HCT116 (cell line): Measurements from ENCODE around the gene KCNK6. TPM values are rescaled to one million over a fixed set of nuclear protein-coding genes. Genes with fewer than 3 reads are reported as not detected.

Source experiments
- ATAC-seq: fragments of 200-7000 bp; cut with Tn5 transposase; 2 replicates; pipeline ENCODE4 v1.9.1; 2020; ENCODE audit warnings: mild to moderate bottlenecking, moderate library complexity
- BruUV-seq: library from RNA; stranded (reverse); fragments of 400-500 nt; replicated peaks from 2 replicates; lab custom pipeline; 2021; lab: Mats Ljungman, UMichigan
- CTCF ChIA-PET: fragments of 300-600 bp; sonication (Branson Sonifier 250); formaldehyde crosslinking; loops from one replicate; lab custom pipeline; 2021; ENCODE audit warnings: antibody characterized with exemption; lab: Charles Lee
- POLR2A ChIA-PET: fragments of 300-600, 350-600 bp; sonication (Branson Sonifier 250); formaldehyde crosslinking; loops from one replicate; lab custom pipeline; 2021; ENCODE audit warnings: antibody characterized with exemption; lab: Charles Lee
- RAD21 ChIA-PET, 2 experiments: fragments of 300-600 bp; sonication (Branson Sonifier 250); formaldehyde crosslinking; loops; one replicate each; lab custom pipeline; 2023; ENCODE audit warnings: low total read pairs in 2 of 2; ENCODE audit not compliant: uncharacterized antibody in 2 of 2, unreplicated experiment in 2 of 2, low non-redundant PET in 1 of 2; lab: Charles Lee
- DNase-seq: peaks from one replicate; pipeline ENCODE4 v3.0.0-alpha.2; 2010; ENCODE audit warnings: low read depth, low spot score
- H2AFZ ChIP-seq: fragments of 200-600 bp; shearing (Covaris generic), sonication (generic); 2 replicates; pipeline ENCODE4 v1.6.1; 2017; ENCODE audit warnings: low read depth, mixed run types, mixed read lengths, antibody characterized with exemption, low read length; ENCODE audit not compliant: poor library complexity, severe bottlenecking
- H3K27ac ChIP-seq: 2 replicates; pipeline ENCODE4 v1.5.1; 2012; ENCODE audit warnings: low read depth, low read length
- H3K27me3 ChIP-seq: fragments of 200-600 bp; sonication (generic); 2 replicates; pipeline ENCODE4 v1.6.1; 2016; ENCODE audit warnings: mixed run types, low read length, mixed read lengths; ENCODE audit not compliant: insufficient read depth
- H3K36me3 ChIP-seq, 2 experiments: fragments of 200-500 bp in 1 of 2; fragments of 200-600 bp in 1 of 2; sonication (Bioruptor generic) in 1 of 2; sonication (generic) in 1 of 2; 2 replicates each; pipeline versions ENCODE4 v1.5.1 to v1.6.1; 2014 to 2016; ENCODE audit warnings: low read length in 2 of 2, inconsistent platforms in 1 of 2, mixed read lengths in 1 of 2, mixed run types in 1 of 2; ENCODE audit not compliant: insufficient read depth in 2 of 2, control insufficient read depth in 1 of 2
- H3K4me1 ChIP-seq, 2 experiments: fragments of 200-600 bp in 1 of 2; sonication (generic) in 1 of 2; 2 replicates each; pipeline versions ENCODE4 v1.5.1 to v1.6.1; 2012 to 2017; ENCODE audit warnings: low read length in 2 of 2, inconsistent platforms in 1 of 2, mild to moderate bottlenecking in 1 of 2, mixed read lengths in 1 of 2, mixed run types in 1 of 2, moderate library complexity in 1 of 2; ENCODE audit not compliant: insufficient read depth in 2 of 2, control insufficient read depth in 1 of 2
- H3K4me2 ChIP-seq: fragments of 200-600 bp; sonication (generic); 2 replicates; pipeline ENCODE4 v1.6.1; 2017; ENCODE audit warnings: mixed run types, low read length, mixed read lengths
- H3K4me3 ChIP-seq, 2 experiments: fragments of 200-600 bp in 1 of 2; sonication (generic) in 1 of 2; replicated peaks in 1 of 2; 2 replicates each; pipeline ENCODE4 v1.5.1; 2011 to 2016; ENCODE audit warnings: low read length in 2 of 2, control low read depth in 1 of 2, low read depth in 1 of 2, mild to moderate bottlenecking in 1 of 2, mixed read lengths in 1 of 2, mixed run types in 1 of 2
- H3K79me2 ChIP-seq: fragments of 200-600 bp; sonication (generic); 2 replicates; pipeline ENCODE4 v1.6.1; 2017; ENCODE audit warnings: mild to moderate bottlenecking, mixed run types, low read length, moderate library complexity, mixed read lengths; ENCODE audit not compliant: insufficient read depth
- H3K9ac ChIP-seq: fragments of 200-600 bp; sonication (generic); 2 replicates; pipeline ENCODE4 v1.6.1; 2016; ENCODE audit warnings: low read length, mixed read lengths
- H3K9me2 ChIP-seq: fragments of 200-600 bp; sonication (generic), shearing (Covaris generic); 2 replicates; pipeline ENCODE4 v1.6.1; 2017; ENCODE audit warnings: mixed run types, mild to moderate bottlenecking, moderate library complexity; ENCODE audit not compliant: insufficient read depth
- H3K9me3 ChIP-seq, 2 experiments: fragments of 200-500 bp in 1 of 2; fragments of 200-600 bp in 1 of 2; sonication (Bioruptor generic) in 1 of 2; sonication (generic) in 1 of 2; 2 replicates each; pipeline ENCODE4 v1.6.1; 2014 to 2017; ENCODE audit warnings: low read length in 2 of 2, mixed read lengths in 2 of 2, inconsistent platforms in 1 of 2, low read depth in 1 of 2, mild to moderate bottlenecking in 1 of 2, mixed run types in 1 of 2, moderate library complexity in 1 of 2; ENCODE audit not compliant: control insufficient read depth in 1 of 2, insufficient read depth in 1 of 2
- H4K20me1 ChIP-seq: fragments of 200-600 bp; sonication (generic), shearing (Covaris generic); 2 replicates; pipeline ENCODE4 v1.6.1; 2017; ENCODE audit warnings: mixed run types, mild to moderate bottlenecking, moderate library complexity; ENCODE audit not compliant: insufficient read depth
- ELF1 ChIP-seq: IDR thresholded peaks from 2 replicates; pipeline ENCODE4 v1.6.1; 2012; ENCODE audit warnings: low read depth, borderline replicate concordance
- EZH2 ChIP-seq: fragments of 200-600 bp; sonication (generic); IDR thresholded peaks from 2 replicates; pipeline ENCODE4 v1.6.1; 2017; ENCODE audit warnings: antibody characterized with exemption, mixed run types
- FOSL1 ChIP-seq: IDR thresholded peaks from 2 replicates; pipeline ENCODE4 v1.6.1; 2012; ENCODE audit warnings: low read depth
- POLR2A ChIP-seq: IDR thresholded peaks from 2 replicates; pipeline ENCODE4 v1.7.0; 2011; ENCODE audit warnings: borderline replicate concordance; ENCODE audit not compliant: insufficient read depth, insufficient read length; ENCODE audit errors: extremely low read depth
- POLR2AphosphoS5 ChIP-seq: IDR thresholded peaks from 2 replicates; pipeline ENCODE4 v1.6.1; 2011; ENCODE audit warnings: mild to moderate bottlenecking, low read depth, low read length, moderate library complexity
- RAD21 ChIP-seq: IDR thresholded peaks from 2 replicates; pipeline ENCODE4 v1.6.1; 2012; ENCODE audit warnings: low read depth, mild to moderate bottlenecking
- SIN3A ChIP-seq: IDR thresholded peaks from 2 replicates; pipeline ENCODE4 v1.6.1; 2012; ENCODE audit warnings: low read depth
- SP1 ChIP-seq: IDR thresholded peaks from 2 replicates; pipeline ENCODE4 v1.6.1; 2012; ENCODE audit warnings: low read depth
- TCF7L2 ChIP-seq: IDR thresholded peaks from 2 replicates; pipeline ENCODE4 v1.7.0; 2011; ENCODE audit warnings: borderline replicate concordance, inconsistent platforms; ENCODE audit not compliant: insufficient read depth, insufficient read length; ENCODE audit errors: extremely low read depth
- YY1 ChIP-seq: IDR thresholded peaks from 2 replicates; pipeline ENCODE4 v1.6.1; 2011; ENCODE audit warnings: low read length, low read depth, moderate library complexity, mild to moderate bottlenecking; ENCODE audit not compliant: insufficient replicate concordance; ENCODE audit errors: extremely low read depth
- ZFX ChIP-seq: fragments of 450-650 bp; IDR thresholded peaks from 2 replicates; pipeline ENCODE4 v1.6.1; 2017
- ZNF274 ChIP-seq: fragments of 200-500 bp; sonication (Bioruptor generic); IDR thresholded peaks from 2 replicates; pipeline ENCODE4 v1.6.1; 2014; ENCODE audit warnings: mild to moderate bottlenecking, low read depth, low read length, inconsistent platforms
- intact Hi-C: fragments of 100-400 bp; cut with micrococcal nuclease; formaldehyde crosslinking; loops from 2 replicates; pipeline ENCODE4 v1.10.0; 2022
- total RNA-seq: library from RNA; stranded (reverse); gene quantifications from one replicate; pipeline ENCODE4 v1.2.1, GENCODE V29; 2021; ENCODE audit not compliant: unreplicated experiment
- TF ChIP-seq, protein P1 (sequence below): IDR thresholded peaks from 2 replicates; pipeline ENCODE4 v1.6.1; 2012
- TF ChIP-seq, protein P2 (sequence below), 3 experiments: fragments of 200-600 bp in 1 of 3; sonication (generic) in 1 of 3; IDR thresholded peaks in 2 of 3; conservative IDR thresholded peaks in 1 of 3; 2 replicates each; pipeline ENCODE4 v1.5.1; 2012 to 2017; ENCODE audit warnings: low read depth in 2 of 3, low read length in 2 of 3, antibody characterized with exemption in 1 of 3, borderline replicate concordance in 1 of 3, control low read depth in 1 of 3, mild to moderate bottlenecking in 1 of 3, mixed read lengths in 1 of 3, mixed run types in 1 of 3, moderate library complexity in 1 of 3; ENCODE audit not compliant: insufficient read depth in 1 of 3
- TF ChIP-seq, protein P3 (sequence below): IDR thresholded peaks from 2 replicates; pipeline ENCODE4 v1.6.1; 2012; ENCODE audit warnings: low read depth

The KCNK6 gene
- total RNA-seq, 1 experiment from 2014 or later = 11.0 TPM

DNA sequence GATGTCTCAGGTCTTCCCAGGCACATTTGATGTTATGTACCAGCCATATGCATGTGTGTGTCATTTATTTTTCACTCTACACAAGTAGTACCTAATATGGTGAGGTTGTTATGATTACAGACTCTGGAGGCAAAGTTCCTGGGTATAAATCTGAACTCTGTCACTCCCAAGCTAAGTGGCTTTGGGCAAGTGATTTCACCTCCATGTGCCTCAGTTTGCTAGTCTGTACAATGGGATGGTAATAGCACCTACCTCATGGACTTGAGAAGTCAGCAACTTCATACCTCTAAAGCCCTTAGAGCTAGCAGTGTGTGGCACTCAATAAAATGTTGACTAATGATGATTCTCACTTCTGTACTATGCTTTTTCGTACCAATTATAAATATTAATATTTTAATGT, 12.1 kb downstream of the KCNK6 start:
- H3K4me2 ChIP-seq = no peak overlapping the region
- ChIA-PET RAD21 (no interaction called here), POLR2A (interaction anchor here (1.8 kb wide), 1 partner anchor 67 kb away, joined by 5 read pairs; the partner anchor contains the start of gene SPINT2)
- H4K20me1 ChIP-seq = no peaks in the 10 kb centered on the region
- no peak overlapping the region for H2AFZ ChIP-seq
- H3K79me2 ChIP-seq = no peaks in the 10 kb centered on the region
- no peaks in the 10 kb centered on the region for H3K9me2 ChIP-seq
- no peaks in the 10 kb centered on the region for H3K9me3 ChIP-seq
- no peak overlapping the region for H3K4me3 ChIP-seq
- no peak overlapping the region for H3K9ac ChIP-seq
- no peak for ATAC-seq
- TF ChIP-seq POLR2A (no peak), ELF1 (no peak), FOSL1 (no peak), SIN3A (no peak), YY1 (no peak), ZNF274 (no peak), POLR2AphosphoS5 (no peak)
- TF ChIP-seq, protein P1, sequence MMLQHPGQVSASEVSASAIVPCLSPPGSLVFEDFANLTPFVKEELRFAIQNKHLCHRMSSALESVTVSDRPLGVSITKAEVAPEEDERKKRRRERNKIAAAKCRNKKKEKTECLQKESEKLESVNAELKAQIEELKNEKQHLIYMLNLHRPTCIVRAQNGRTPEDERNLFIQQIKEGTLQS = no peak
- TF ChIP-seq, all 23 proteins: peak for 0
- Histone ChIP-seq H3K4me1 (peaks cover 0 to 16% of the 10 kb centered on the region in 2 experiments; a peak in 2 of 4 replicates), H3K27ac (no peak overlapping the region), H3K27me3 (no peaks in the 10 kb centered on the region), H3K36me3 (peaks cover 5 to 15% of the 10 kb centered on the region in 2 experiments; a peak in 3 of 4 replicates)
- intact Hi-C loops = no loop called here
- CTCF ChIA-PET = no interaction called here
- DNase-seq = no peak
- no TSS peak for BruUV-seq

DNA sequence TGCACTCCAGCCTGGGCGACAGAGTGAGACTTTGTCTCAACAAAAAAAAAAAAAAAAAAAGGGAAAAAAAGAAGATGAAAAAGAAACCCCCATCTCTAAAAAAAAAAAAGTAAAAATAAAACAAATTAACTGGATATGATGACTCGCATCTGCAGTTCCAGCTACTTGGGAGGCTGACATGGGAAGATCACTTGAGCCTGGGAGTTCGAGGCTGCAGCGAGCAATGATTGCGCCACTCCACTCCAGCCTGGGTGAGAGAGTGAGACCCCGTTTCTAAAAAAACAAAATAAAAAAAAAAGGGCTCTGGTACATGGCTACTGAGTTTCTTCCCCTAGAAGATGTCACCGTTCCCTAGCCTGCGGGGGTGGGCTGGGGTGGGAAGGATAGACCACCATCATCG, 13.6 kb downstream of the KCNK6 start:
- Histone ChIP-seq H3K9ac (no peak overlapping the region), H3K27ac (no peak overlapping the region), H3K36me3 (peaks cover 1% of the 10 kb centered on the region in 2 experiments; a peak in 2 of 4 replicates), H3K27me3 (no peaks in the 10 kb centered on the region), H2AFZ (no peak overlapping the region), H3K9me3 (no peaks in the 10 kb centered on the region), H3K4me2 (no peak overlapping the region), H3K4me1 (peaks cover 8 to 26% of the 10 kb centered on the region in 2 experiments), H3K9me2 (no peaks in the 10 kb centered on the region), H3K79me2 (no peaks in the 10 kb centered on the region), H3K4me3 (no peak overlapping the region), H4K20me1 (no peaks in the 10 kb centered on the region)
- BruUV-seq = no TSS peak
- DNase-seq (no peak), ATAC-seq (no peak)
- ChIA-PET CTCF (interaction anchor here (0.6 to 1.1 kb wide), 3 partner anchors 24 to 89 kb away, joined by 3 to 4 read pairs (median 3); partner anchors contain the start of gene PSMD8), RAD21 (no interaction called here), POLR2A (interaction anchor here (0.9 to 1.8 kb wide), 2 partner anchors 69 to 70 kb away, joined by 3 to 5 read pairs; partner anchors contain the start of genes FAM98C and SPINT2)
- intact Hi-C loops = no loop called here
- TF ChIP-seq SP1 = no peak
- no peak for TF ChIP-seq ZNF274
- no peak for TF ChIP-seq FOSL1
- TF ChIP-seq EZH2 = no peak
- no peak for TF ChIP-seq TCF7L2
- no peak for TF ChIP-seq RAD21
- TF ChIP-seq, protein P2, sequence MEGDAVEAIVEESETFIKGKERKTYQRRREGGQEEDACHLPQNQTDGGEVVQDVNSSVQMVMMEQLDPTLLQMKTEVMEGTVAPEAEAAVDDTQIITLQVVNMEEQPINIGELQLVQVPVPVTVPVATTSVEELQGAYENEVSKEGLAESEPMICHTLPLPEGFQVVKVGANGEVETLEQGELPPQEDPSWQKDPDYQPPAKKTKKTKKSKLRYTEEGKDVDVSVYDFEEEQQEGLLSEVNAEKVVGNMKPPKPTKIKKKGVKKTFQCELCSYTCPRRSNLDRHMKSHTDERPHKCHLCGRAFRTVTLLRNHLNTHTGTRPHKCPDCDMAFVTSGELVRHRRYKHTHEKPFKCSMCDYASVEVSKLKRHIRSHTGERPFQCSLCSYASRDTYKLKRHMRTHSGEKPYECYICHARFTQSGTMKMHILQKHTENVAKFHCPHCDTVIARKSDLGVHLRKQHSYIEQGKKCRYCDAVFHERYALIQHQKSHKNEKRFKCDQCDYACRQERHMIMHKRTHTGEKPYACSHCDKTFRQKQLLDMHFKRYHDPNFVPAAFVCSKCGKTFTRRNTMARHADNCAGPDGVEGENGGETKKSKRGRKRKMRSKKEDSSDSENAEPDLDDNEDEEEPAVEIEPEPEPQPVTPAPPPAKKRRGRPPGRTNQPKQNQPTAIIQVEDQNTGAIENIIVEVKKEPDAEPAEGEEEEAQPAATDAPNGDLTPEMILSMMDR (IDR thresholded peaks at IDR 0.05 in 2 of 3, conservative IDR thresholded peaks at IDR 0.05 in 1 of 3; ENCODE audit: borderline replicate concordance in 1 of 3, insufficient read depth in 1 of 3, low read depth in 2 of 3, low read length in 2 of 3) = no peak
- no peak for TF ChIP-seq ZFX
- TF ChIP-seq, protein P3, sequence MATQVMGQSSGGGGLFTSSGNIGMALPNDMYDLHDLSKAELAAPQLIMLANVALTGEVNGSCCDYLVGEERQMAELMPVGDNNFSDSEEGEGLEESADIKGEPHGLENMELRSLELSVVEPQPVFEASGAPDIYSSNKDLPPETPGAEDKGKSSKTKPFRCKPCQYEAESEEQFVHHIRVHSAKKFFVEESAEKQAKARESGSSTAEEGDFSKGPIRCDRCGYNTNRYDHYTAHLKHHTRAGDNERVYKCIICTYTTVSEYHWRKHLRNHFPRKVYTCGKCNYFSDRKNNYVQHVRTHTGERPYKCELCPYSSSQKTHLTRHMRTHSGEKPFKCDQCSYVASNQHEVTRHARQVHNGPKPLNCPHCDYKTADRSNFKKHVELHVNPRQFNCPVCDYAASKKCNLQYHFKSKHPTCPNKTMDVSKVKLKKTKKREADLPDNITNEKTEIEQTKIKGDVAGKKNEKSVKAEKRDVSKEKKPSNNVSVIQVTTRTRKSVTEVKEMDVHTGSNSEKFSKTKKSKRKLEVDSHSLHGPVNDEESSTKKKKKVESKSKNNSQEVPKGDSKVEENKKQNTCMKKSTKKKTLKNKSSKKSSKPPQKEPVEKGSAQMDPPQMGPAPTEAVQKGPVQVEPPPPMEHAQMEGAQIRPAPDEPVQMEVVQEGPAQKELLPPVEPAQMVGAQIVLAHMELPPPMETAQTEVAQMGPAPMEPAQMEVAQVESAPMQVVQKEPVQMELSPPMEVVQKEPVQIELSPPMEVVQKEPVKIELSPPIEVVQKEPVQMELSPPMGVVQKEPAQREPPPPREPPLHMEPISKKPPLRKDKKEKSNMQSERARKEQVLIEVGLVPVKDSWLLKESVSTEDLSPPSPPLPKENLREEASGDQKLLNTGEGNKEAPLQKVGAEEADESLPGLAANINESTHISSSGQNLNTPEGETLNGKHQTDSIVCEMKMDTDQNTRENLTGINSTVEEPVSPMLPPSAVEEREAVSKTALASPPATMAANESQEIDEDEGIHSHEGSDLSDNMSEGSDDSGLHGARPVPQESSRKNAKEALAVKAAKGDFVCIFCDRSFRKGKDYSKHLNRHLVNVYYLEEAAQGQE = no peak
- no peak for TF ChIP-seq POLR2A
